Stimulated activated CD8-positive, alpha-beta memory T cell treated with anti-CD3 and anti-CD28 coated beads, Interleukin-15, amount 100 ng/mL, for 48 hours (primary cell): ENCODE results near the gene TKT.

Source experiments
- DNase-seq, 2 donors: peaks; one replicate each; pipeline ENCODE4 v3.0.0-alpha.2; 2020; ENCODE audit warnings: low read depth in 2 of 2

The TKT gene

GRCh38 chr3:53240989-53241972, 14.5 kb downstream of the TKT start:
- no peak for DNase-seq

GRCh38 chr3:53239800-53240199, 16.0 kb downstream of the TKT start:
- DNase-seq = no peak

GRCh38 chr3:53238886-53239285, 16.9 kb downstream of the TKT start:
- no peak for DNase-seq

GRCh38 chr3:53238051-53238850, 17.6 kb downstream of the TKT start:
- no peak for DNase-seq

- no peak for DNase-seq
Measured at GRCh38 chr3:53236112-53236841, 19.5 kb downstream of the TKT start.

GRCh38 chr3:53235545-53235944, 20.3 kb downstream of the TKT start:
- DNase-seq = no peak

- DNase-seq = no peak
Measured at GRCh38 chr3:53234841-53235232, 21.0 kb downstream of the TKT start.

GRCh38 chr3:53234130-53234840, 21.5 kb downstream of the TKT start:
- no peak for DNase-seq

GRCh38 chr3:53232641-53233377, 23.0 kb downstream of the TKT start:
- no peak for DNase-seq

- DNase-seq = no peak
Measured at GRCh38 chr3:53231532-53232511, 24.0 kb downstream of the TKT start.

GRCh38 chr3:53230789-53231188, 25.0 kb downstream of the TKT start:
- no peak for DNase-seq

- no peak for DNase-seq
Measured at GRCh38 chr3:53230041-53230621, 25.7 kb downstream of the TKT start.

GRCh38 chr3:53229606-53230005, 26.2 kb downstream of the TKT start:
- DNase-seq = no peak

- DNase-seq = no peak
Measured at GRCh38 chr3:53229171-53229570, 26.7 kb downstream of the TKT start.

GRCh38 chr3:53227993-53228885, 27.6 kb downstream of the TKT start:
- no peak for DNase-seq

GRCh38 chr3:53226841-53227407, 28.9 kb downstream of the TKT start:
- DNase-seq = no peak

GRCh38 chr3:53226142-53226840, 29.5 kb downstream of the TKT start:
- no peak for DNase-seq
